ENCODE measurements around the gene IRF2. TPM values are rescaled to one million over a fixed set of nuclear protein-coding genes. Genes with fewer than 3 reads are reported as not detected.

IRF2 gene
- total RNA-seq, 1 donor from 2014 or later = 12.6 TPM

DNA sequence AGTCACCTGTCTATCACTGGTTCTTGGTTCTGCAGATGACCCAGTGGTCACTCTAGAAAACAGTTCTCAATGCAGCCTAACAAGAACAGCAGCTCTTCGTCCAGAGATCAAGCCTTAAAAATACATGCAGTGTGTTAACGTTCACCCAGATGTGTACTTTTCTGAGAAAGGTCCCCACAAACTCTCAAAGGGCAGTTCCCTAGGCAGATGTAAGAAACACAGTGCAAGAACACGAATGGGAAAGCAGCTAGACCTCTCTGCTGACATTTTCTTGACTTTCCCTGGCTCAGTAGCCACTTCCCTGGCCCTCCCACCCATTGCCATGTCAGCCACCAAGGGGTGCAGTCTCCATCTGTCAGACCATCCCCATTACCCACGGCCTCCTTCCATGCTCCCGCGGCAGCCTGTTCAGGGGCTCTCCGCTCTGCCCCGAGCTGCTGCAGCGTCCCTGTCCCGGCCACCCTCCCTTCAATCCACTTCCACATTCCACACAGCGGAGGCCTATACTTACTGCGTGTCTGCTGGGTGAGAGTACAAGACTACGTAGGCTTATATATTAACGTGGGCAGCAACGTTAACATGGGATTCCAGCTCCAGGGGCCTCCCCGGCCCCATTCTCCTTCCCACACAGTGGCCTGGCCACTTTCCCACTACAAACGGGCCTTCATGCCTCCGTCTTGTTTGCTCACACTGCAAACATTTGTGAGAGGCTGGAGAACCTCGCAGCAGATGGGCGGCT is 34.3 kb downstream of the IRF2 start:
- TF ChIP-seq, protein P1, sequence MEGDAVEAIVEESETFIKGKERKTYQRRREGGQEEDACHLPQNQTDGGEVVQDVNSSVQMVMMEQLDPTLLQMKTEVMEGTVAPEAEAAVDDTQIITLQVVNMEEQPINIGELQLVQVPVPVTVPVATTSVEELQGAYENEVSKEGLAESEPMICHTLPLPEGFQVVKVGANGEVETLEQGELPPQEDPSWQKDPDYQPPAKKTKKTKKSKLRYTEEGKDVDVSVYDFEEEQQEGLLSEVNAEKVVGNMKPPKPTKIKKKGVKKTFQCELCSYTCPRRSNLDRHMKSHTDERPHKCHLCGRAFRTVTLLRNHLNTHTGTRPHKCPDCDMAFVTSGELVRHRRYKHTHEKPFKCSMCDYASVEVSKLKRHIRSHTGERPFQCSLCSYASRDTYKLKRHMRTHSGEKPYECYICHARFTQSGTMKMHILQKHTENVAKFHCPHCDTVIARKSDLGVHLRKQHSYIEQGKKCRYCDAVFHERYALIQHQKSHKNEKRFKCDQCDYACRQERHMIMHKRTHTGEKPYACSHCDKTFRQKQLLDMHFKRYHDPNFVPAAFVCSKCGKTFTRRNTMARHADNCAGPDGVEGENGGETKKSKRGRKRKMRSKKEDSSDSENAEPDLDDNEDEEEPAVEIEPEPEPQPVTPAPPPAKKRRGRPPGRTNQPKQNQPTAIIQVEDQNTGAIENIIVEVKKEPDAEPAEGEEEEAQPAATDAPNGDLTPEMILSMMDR (conservative IDR thresholded peaks at IDR 0.05) = no peak
- Mint-ChIP-seq H3K27ac (ENCODE audit: unreplicated experiment) (no peak overlapping the region), H3K4me3 (no peak overlapping the region), H3K36me3 (ENCODE audit: low read depth) (no peaks in the 10 kb centered on the region), H3K4me1 (peaks cover 38% of the 10 kb centered on the region), H3K9me3 (no peaks in the 10 kb centered on the region), H3K27me3 (ENCODE audit: low read depth) (no peaks in the 10 kb centered on the region)
- no peak for DNase-seq (ENCODE audit: low read depth, low spot score)

DNA sequence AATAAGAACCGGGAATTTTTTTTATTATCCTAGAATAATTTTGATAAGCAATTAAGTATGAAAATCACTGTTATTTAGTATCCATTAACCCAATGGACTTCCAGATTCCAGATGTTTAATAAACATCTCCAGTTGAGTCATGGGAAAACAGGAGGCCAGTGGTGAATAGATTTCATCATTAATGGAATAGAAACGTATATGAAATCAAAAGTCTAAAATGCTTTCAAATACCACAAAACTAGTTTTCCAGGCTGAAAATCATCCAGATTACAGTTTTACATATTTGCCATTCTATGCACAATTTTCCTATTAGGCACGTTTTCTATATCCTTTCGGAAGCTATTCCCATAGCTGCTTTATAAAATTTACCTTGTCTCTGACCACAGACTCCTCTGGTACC is 35.0 kb downstream of the IRF2 start:
- H3K9me3 Mint-ChIP-seq = no peaks in the 10 kb centered on the region
- H3K27me3 Mint-ChIP-seq (ENCODE audit: low read depth) = no peaks in the 10 kb centered on the region
- no peak for DNase-seq (ENCODE audit: low read depth, low spot score)
- H3K4me1 Mint-ChIP-seq = peaks cover 34% of the 10 kb centered on the region
- no peak overlapping the region for H3K27ac Mint-ChIP-seq (ENCODE audit: unreplicated experiment)
- no peaks in the 10 kb centered on the region for H3K36me3 Mint-ChIP-seq (ENCODE audit: low read depth)
- TF ChIP-seq, protein P1 (conservative IDR thresholded peaks at IDR 0.05) = no peak
- H3K4me3 Mint-ChIP-seq = no peak overlapping the region

DNA sequence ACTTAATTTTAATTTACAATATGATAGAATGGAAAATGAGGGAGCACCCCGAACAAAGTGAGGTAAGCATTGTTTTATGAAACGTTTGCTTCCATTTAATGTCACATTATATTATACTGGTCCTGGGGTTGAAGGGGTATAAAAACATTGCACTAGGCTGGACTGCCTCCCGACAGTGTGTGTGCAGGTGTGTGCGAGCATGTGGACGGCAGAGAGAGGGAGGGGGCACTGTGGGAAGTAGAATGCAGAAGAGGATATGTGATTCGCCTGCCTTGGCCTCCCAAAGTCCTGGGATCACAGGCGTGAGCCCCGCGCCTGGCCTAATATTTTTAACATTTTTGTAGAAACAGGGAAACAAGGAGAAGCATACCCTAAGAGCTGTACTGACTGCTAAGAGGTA is 36.0 kb downstream of the IRF2 start:
- no peaks in the 10 kb centered on the region for H3K27me3 Mint-ChIP-seq (ENCODE audit: low read depth)
- no peak overlapping the region for H3K4me3 Mint-ChIP-seq
- no peak overlapping the region for H3K27ac Mint-ChIP-seq (ENCODE audit: unreplicated experiment)
- H3K4me1 Mint-ChIP-seq = peaks cover 32% of the 10 kb centered on the region
- TF ChIP-seq, protein P1 (conservative IDR thresholded peaks at IDR 0.05) = no peak
- no peak for DNase-seq (ENCODE audit: low read depth, low spot score)
- no peaks in the 10 kb centered on the region for H3K36me3 Mint-ChIP-seq (ENCODE audit: low read depth)
- no peaks in the 10 kb centered on the region for H3K9me3 Mint-ChIP-seq

DNA sequence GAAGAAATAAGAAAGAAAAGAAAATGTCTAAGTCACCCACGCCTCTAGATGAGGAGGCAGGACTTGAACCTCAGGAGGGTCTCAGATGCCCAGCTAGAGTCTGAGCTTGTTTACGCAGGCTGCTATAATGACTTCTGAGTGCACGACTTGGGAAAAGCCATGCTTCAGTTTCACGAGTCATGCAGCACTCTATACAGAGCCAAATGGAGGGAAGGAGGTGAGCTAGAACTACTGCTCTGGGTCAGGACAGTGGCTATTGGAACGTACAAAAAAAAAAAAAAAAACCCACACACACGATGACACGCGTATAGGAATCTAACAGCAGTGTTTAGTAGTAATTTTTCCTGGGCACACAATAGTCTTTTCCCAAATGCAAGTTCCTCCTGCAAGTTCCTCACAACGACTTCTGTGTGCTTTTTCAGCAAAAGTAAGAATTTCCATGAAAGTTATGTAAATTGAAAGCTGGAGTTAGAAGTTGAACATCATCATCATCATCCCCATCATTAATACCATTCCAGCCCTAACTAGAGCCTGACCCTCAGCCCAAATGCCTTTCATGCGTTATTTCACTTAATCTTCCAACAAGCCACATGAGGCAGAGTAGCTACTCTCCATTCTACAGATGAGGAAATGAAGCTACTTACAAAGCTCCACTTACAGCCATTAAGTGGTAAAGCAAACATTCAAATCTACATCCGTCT is 36.6 kb downstream of the IRF2 start:
- no peak for DNase-seq (ENCODE audit: low read depth, low spot score)
- Mint-ChIP-seq H3K9me3 (no peaks in the 10 kb centered on the region), H3K4me3 (no peak overlapping the region), H3K27ac (ENCODE audit: unreplicated experiment) (no peak overlapping the region), H3K27me3 (ENCODE audit: low read depth) (no peaks in the 10 kb centered on the region), H3K36me3 (ENCODE audit: low read depth) (no peaks in the 10 kb centered on the region), H3K4me1 (peaks cover 30% of the 10 kb centered on the region)
- TF ChIP-seq, protein P1 (conservative IDR thresholded peaks at IDR 0.05) = no peak

DNA sequence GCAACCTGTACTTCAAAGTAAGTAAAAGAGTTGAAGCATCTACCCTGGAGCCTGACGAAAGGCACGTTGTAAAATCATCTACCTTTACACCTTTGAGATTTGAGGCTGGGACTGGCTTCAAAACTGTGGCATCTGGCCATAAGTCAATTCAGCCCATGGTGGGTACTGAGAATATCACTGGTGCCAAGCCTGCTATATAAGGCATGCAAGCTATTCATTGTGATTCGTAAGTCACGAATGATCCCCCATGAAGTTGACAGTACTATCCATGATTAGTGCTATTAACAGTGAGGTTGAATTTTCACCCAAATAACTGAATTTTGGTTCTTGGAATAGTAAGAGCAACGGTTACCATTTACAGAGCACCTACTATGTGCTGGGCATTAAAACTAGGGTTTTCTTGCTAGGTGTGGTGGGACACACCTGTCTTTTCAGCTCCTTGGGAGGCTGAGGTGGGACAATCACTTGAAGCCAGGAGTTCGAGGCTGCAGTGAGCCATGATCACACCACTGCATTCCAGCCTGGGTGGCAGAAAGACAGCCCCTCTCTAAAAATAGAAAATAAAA is 39.8 kb downstream of the IRF2 start:
- H3K27me3 Mint-ChIP-seq (ENCODE audit: low read depth) = no peaks in the 10 kb centered on the region
- TF ChIP-seq, protein P1 (conservative IDR thresholded peaks at IDR 0.05) = no peak
- peaks cover 33% of the 10 kb centered on the region for H3K4me1 Mint-ChIP-seq
- H3K36me3 Mint-ChIP-seq (ENCODE audit: low read depth) = peaks cover 2% of the 10 kb centered on the region
- H3K27ac Mint-ChIP-seq (ENCODE audit: unreplicated experiment) = no peak overlapping the region
- no peaks in the 10 kb centered on the region for H3K9me3 Mint-ChIP-seq
- DNase-seq (ENCODE audit: low read depth, low spot score) = no peak
- no peak overlapping the region for H3K4me3 Mint-ChIP-seq

Data from neural crest cell (in vitro differentiated cells).